ENCODE measurements around the gene EIF5AL1.

GRCh38 chr10:79502561-79503309 is 9.6 kb upstream of the EIF5AL1 start:
- TF ChIP-seq CTCF (conservative IDR thresholded peaks at IDR 0.05; ENCODE audit: low read depth in 2 of 2), result peak; percentile 4 to 75; a peak in 3 of 4 replicates
- no peak for TF ChIP-seq JUNB (IDR thresholded peaks at IDR 0.05; ENCODE audit: unreplicated experiment)
- TF ChIP-seq EZH2 (IDR thresholded peaks at IDR 0.05; ENCODE audit: low read depth, unreplicated experiment), result no peak
- TF ChIP-seq EZH2phosphoT487 (IDR thresholded peaks at IDR 0.05; ENCODE audit: unreplicated experiment), result no peak
- no peak for TF ChIP-seq POLR2AphosphoS5 (IDR thresholded peaks at IDR 0.05; ENCODE audit: low read depth)
- TF ChIP-seq NANOG (IDR thresholded peaks at IDR 0.05; ENCODE audit: borderline replicate concordance), result no peak
- no peak for TF ChIP-seq CREB1 (CRISPR knock-in tag; IDR thresholded peaks at IDR 0.05; ENCODE audit: low read depth)
